Activated CD8-positive, alpha-beta T cell treated with anti-CD3 and anti-CD28 coated beads for 36 hours (primary cell): ENCODE measurements around the gene DDA1. TPM values are rescaled to one million over a fixed set of nuclear protein-coding genes. Genes with fewer than 3 reads are reported as not detected.
"Not testable (repeated sequence)": the region's sequence is repeated elsewhere in the genome, so short reads cannot be mapped to it uniquely, and the experiment has no call there.

Source experiments
- ATAC-seq: fragments of 200-7000 bp; cut with Tn5 transposase; one replicate; pipeline ENCODE4 v1.10.0; 2021; ENCODE audit warnings: mild to moderate bottlenecking, moderate library complexity
- CTCF ChIA-PET: fragments of 350-600 bp; sonication (Branson Sonifier 250); formaldehyde crosslinking; loops from one replicate; lab custom pipeline; 2021; ENCODE audit warnings: antibody characterized with exemption; lab: Charles Lee
- POLR2A ChIA-PET: fragments of 350-600 bp; sonication (Branson Sonifier 250); formaldehyde crosslinking; loops from one replicate; lab custom pipeline; 2021; ENCODE audit warnings: antibody characterized with exemption; lab: Charles Lee
- DNase-seq: peaks from one replicate; pipeline ENCODE4 v3.0.0-alpha.2; 2020
- H3K27ac Mint-ChIP-seq: one replicate; pipeline ENCODE4 v1.8.0; 2021; ENCODE audit warnings: mild to moderate bottlenecking, mixed read lengths
- H3K27me3 Mint-ChIP-seq: one replicate; pipeline ENCODE4 v1.8.0; 2021; ENCODE audit warnings: mixed read lengths
- H3K36me3 Mint-ChIP-seq: one replicate; pipeline ENCODE4 v1.8.0; 2021; ENCODE audit warnings: low read depth, mixed read lengths
- H3K4me1 Mint-ChIP-seq: one replicate; pipeline ENCODE4 v1.8.0; 2021; ENCODE audit warnings: low read depth, mixed read lengths
- H3K4me3 Mint-ChIP-seq: one replicate; pipeline ENCODE4 v1.8.0; 2021; ENCODE audit warnings: mild to moderate bottlenecking, moderate library complexity, mixed read lengths
- H3K9me3 Mint-ChIP-seq: one replicate; pipeline ENCODE4 v1.8.0; 2021; ENCODE audit warnings: mixed read lengths
- intact Hi-C: fragments of 100-400 bp; cut with micrococcal nuclease; formaldehyde crosslinking; loops from one replicate; pipeline ENCODE4 v1.10.0; 2022
- total RNA-seq, 2 experiments: library from RNA; stranded (reverse); gene quantifications; one replicate each; pipeline ENCODE4 v1.2.3, GENCODE V29; 2021
- TF ChIP-seq, protein P1 (sequence below): fragments of 200-600 bp; IDR thresholded peaks from one replicate; pipeline ENCODE4 v1.8.0; 2022; ENCODE audit warnings: antibody characterized with exemption, mild to moderate bottlenecking

The DDA1 gene
- total RNA-seq, 2 experiments from 2014 or later = 25.4 to 33.2 TPM

DNA sequence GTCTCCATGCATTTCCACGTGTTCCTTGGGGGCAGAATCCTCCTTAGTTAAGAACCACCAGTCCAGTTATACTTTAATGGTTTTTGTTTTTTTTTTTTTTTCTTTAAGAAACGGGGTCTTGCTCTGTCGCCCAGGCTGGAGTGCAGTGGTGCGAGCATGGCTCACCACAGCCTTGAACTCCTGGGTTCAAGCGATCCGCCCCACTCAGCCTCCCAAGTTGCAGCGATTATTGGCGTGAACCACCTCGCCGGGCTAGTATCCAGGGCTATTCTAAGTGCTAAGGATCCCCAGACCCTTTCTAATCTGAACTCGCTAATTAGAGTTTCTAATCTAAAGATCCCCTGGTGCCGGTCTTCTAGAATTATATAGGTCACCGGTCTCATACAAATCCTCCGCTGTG is 15.8 kb upstream of the DDA1 start:
- Mint-ChIP-seq H3K27me3 (no peaks in the 10 kb centered on the region), H3K27ac (no peak overlapping the region), H3K4me3 (no peak overlapping the region), H3K4me1 (peaks cover 7% of the 10 kb centered on the region), H3K9me3 (peaks cover 4% of the 10 kb centered on the region), H3K36me3 (peaks cover 11% of the 10 kb centered on the region)
- ChIA-PET POLR2A (interaction anchor here (0.6 to 4.9 kb wide), 6 partner anchors 11 to 112 kb away, joined by 3 to 41 read pairs (median 4); partner anchors contain the start of genes ABHD8, ANKLE1, BST2 and MRPL34), CTCF (interaction anchor here (0.8 to 4.9 kb wide), 10 partner anchors 11 to 97 kb away, joined by 3 to 34 read pairs (median 4); partner anchors contain the start of genes ABHD8, ANKLE1, BABAM1 and DDA1)
- intact Hi-C loops = no loop called here
- DNase-seq (no peak), ATAC-seq (no peak)
- TF ChIP-seq, protein P1, sequence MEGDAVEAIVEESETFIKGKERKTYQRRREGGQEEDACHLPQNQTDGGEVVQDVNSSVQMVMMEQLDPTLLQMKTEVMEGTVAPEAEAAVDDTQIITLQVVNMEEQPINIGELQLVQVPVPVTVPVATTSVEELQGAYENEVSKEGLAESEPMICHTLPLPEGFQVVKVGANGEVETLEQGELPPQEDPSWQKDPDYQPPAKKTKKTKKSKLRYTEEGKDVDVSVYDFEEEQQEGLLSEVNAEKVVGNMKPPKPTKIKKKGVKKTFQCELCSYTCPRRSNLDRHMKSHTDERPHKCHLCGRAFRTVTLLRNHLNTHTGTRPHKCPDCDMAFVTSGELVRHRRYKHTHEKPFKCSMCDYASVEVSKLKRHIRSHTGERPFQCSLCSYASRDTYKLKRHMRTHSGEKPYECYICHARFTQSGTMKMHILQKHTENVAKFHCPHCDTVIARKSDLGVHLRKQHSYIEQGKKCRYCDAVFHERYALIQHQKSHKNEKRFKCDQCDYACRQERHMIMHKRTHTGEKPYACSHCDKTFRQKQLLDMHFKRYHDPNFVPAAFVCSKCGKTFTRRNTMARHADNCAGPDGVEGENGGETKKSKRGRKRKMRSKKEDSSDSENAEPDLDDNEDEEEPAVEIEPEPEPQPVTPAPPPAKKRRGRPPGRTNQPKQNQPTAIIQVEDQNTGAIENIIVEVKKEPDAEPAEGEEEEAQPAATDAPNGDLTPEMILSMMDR = no peak

DNA sequence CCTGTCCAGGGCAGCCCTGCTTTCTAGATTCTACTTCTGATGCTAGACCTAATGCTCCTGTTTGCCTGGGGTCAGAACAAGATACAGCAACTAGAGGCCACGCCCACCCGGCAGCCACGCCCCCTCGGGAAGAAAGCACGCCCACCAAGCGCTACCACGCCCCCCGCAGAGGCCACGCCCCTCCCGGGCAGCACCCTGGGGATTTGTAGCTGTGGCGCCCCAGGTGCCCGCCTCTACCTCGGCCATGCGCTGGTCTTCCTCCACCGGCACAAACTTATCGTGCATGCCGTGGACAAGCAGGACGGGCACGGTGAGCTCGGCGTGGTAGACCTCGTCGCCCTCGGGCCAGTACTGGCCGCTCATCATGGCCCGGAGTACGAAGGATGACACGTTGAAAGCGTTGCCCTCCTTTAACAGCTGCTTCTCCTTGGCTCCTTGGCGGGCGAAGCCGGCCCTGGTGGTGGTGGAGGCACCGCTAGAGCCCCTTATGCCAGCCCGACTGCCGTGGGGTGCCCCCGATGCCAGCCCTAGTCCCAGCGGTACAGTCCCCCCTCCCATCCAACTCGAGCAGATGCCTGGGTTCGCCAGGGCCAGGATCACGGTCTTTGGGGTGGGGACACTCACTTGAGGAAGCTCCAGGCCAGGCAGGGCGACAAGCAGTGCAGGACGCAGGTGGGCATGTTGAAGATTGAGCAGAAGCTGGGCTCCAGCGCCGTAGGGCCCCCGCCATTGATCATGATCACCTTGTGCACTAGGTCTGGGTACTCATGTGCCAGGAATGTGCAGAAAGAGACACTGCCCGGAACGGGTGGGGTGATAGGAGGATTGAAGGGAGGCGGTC is 15.1 kb upstream of the DDA1 start:
- Mint-ChIP-seq H3K27me3 (no peaks in the 10 kb centered on the region), H3K27ac (no peak overlapping the region), H3K9me3 (peaks cover 4% of the 10 kb centered on the region), H3K4me1 (peaks cover 7% of the 10 kb centered on the region), H3K4me3 (no peak overlapping the region), H3K36me3 (peaks cover 13% of the 10 kb centered on the region)
- TF ChIP-seq, protein P1 = no peak
- ChIA-PET POLR2A (interaction anchor here (1.1 to 4.9 kb wide), 5 partner anchors 10 to 112 kb away, joined by 3 to 41 read pairs (median 5); partner anchors contain the start of genes ABHD8, ANKLE1, BST2 and MRPL34), CTCF (interaction anchor here (4.1 to 4.9 kb wide), 2 partner anchors 10 to 12 kb away, joined by 27 to 34 read pairs; partner anchors contain the start of genes ABHD8, ANKLE1 and MRPL34)
- DNase-seq = peak; percentile 70
- ATAC-seq = no peak
- intact Hi-C loops = no loop called here

DNA sequence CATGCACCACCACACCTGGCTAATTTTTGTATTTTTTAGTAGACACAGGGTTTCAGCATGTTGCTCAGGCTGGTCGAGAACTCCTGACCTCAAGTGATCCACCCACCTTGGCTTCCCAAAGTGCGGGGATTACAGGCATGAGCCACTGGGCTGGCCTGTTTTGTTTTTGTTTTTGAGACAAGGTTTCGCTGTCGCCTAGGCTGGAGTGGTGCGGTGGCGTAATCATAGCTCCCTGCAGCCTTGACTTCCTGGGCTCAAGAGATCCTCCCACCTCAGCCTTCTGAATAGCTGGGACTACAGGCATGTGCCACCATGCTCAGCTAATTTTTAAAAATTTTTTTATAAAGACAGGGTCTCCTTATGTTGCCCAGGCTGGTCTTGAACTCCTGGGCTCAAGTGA is 13.8 kb upstream of the DDA1 start:
- H3K4me1 Mint-ChIP-seq, intact Hi-C loops, H3K9me3 Mint-ChIP-seq, DNase-seq, H3K27me3 Mint-ChIP-seq, H3K27ac Mint-ChIP-seq, ATAC-seq, POLR2A ChIA-PET, H3K4me3 Mint-ChIP-seq: not testable (repeated sequence)
- H3K36me3 Mint-ChIP-seq = peaks cover 13% of the 10 kb centered on the region
- CTCF ChIA-PET = interaction anchor here (1.0 kb wide), 1 partner anchor 60 kb away, joined by 3 read pairs; no protein-coding TSS in a partner anchor

DNA sequence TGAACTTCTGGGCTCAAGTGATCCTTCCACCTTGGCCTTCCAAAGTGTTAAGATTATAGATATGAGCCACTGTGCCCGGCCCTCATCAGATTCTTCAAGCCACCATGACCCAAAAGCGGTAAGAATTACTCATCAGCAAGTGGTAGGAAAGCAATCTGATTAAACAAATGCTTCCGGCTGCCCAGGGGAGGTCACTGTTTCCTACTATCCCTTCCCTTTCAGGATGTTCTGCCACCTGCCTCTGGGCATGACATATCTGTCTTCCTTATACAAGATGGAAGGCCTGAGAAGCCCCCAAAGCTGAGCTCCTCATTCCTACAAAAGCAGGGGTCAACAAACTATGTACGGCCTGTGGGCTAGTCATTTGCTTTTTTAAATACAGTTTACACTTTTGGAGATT is 13.1 kb upstream of the DDA1 start:
- DNase-seq (peak; percentile 47), ATAC-seq (no peak)
- peak overlapping the region; percentile 5 for H3K27ac Mint-ChIP-seq
- peaks cover 7% of the 10 kb centered on the region for H3K4me1 Mint-ChIP-seq
- CTCF ChIA-PET = interaction anchor here (1.0 kb wide), 1 partner anchor 61 kb away, joined by 3 read pairs; no protein-coding TSS in a partner anchor
- H3K36me3 Mint-ChIP-seq = peaks cover 13% of the 10 kb centered on the region
- TF ChIP-seq, protein P1 = no peak
- intact Hi-C loops = no loop called here
- H3K9me3 Mint-ChIP-seq = peaks cover 4% of the 10 kb centered on the region
- no peaks in the 10 kb centered on the region for H3K27me3 Mint-ChIP-seq
- POLR2A ChIA-PET = no interaction called here
- H3K4me3 Mint-ChIP-seq = no peak overlapping the region

DNA sequence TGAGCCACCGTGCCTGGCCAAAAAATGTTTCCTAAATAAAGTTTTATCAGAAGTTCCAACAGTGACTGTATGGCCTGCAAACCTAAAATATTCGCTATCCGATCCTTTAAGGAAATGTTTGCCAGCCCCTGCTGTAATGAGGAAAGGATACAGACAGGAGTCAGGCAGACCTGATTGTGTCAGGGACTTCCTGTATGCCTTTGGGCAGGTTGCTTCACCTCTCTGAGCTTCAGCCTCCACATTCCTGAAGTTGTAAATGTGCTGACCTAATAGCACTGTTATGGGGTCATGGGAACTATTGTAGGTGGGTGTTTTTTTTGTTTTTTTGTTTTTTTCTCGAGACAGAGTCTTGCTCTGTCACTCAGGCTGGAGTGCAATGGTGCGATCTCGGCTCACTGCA is 12.4 kb upstream of the DDA1 start:
- Mint-ChIP-seq H3K27me3 (no peaks in the 10 kb centered on the region), H3K4me1 (peaks cover 4% of the 10 kb centered on the region), H3K9me3 (peaks cover 4% of the 10 kb centered on the region), H3K4me3 (no peak overlapping the region), H3K27ac (no peak overlapping the region), H3K36me3 (peaks cover 13% of the 10 kb centered on the region)
- CTCF ChIA-PET = interaction anchor here (0.8 kb wide), 1 partner anchor 8 kb away, joined by 5 read pairs; the partner anchor contains the start of gene MRPL34
- ATAC-seq = no peak
- no peak for DNase-seq
- POLR2A ChIA-PET = no interaction called here
- intact Hi-C loops = no loop called here
- TF ChIP-seq, protein P1 = no peak
